Nephron (organoid): ENCODE data around the gene AFF1.
A peak's percentile ranks its signal among the peaks of the same experiment; 100 is the strongest.

Experiments used
- H3K27ac Mint-ChIP-seq, 3 experiments: 2 replicates each; pipeline ENCODE4 v1.8.0; 2020; ENCODE audit warnings: mixed read lengths in 3 of 3, mild to moderate bottlenecking in 2 of 3, moderate library complexity in 1 of 3
- H3K27me3 Mint-ChIP-seq: 2 replicates; pipeline ENCODE4 v1.8.0; 2021; ENCODE audit warnings: low read depth, mild to moderate bottlenecking, moderate library complexity, mixed read lengths
- H3K36me3 Mint-ChIP-seq: 2 replicates; pipeline ENCODE4 v1.8.0; 2020; ENCODE audit warnings: low read depth, mixed read lengths
- H3K4me1 Mint-ChIP-seq: 2 replicates; pipeline ENCODE4 v1.8.0; 2020; ENCODE audit warnings: mixed read lengths
- H3K4me3 Mint-ChIP-seq, 3 experiments: 2 replicates each; pipeline ENCODE4 v1.8.0; 2020; ENCODE audit warnings: mild to moderate bottlenecking in 3 of 3, mixed read lengths in 3 of 3, moderate library complexity in 2 of 3
- H3K9me3 Mint-ChIP-seq: 2 replicates; pipeline ENCODE4 v1.8.0; 2020; ENCODE audit warnings: mixed read lengths
- TF ChIP-seq, protein P1 (sequence below), 3 experiments: fragments of 200-600 bp; sonication (generic); IDR thresholded peaks; one replicate each; pipeline ENCODE4 v1.5.0; 2021; ENCODE audit warnings: antibody characterized with exemption in 3 of 3; ENCODE audit not compliant: unreplicated experiment in 3 of 3

AFF1 gene, protein sequence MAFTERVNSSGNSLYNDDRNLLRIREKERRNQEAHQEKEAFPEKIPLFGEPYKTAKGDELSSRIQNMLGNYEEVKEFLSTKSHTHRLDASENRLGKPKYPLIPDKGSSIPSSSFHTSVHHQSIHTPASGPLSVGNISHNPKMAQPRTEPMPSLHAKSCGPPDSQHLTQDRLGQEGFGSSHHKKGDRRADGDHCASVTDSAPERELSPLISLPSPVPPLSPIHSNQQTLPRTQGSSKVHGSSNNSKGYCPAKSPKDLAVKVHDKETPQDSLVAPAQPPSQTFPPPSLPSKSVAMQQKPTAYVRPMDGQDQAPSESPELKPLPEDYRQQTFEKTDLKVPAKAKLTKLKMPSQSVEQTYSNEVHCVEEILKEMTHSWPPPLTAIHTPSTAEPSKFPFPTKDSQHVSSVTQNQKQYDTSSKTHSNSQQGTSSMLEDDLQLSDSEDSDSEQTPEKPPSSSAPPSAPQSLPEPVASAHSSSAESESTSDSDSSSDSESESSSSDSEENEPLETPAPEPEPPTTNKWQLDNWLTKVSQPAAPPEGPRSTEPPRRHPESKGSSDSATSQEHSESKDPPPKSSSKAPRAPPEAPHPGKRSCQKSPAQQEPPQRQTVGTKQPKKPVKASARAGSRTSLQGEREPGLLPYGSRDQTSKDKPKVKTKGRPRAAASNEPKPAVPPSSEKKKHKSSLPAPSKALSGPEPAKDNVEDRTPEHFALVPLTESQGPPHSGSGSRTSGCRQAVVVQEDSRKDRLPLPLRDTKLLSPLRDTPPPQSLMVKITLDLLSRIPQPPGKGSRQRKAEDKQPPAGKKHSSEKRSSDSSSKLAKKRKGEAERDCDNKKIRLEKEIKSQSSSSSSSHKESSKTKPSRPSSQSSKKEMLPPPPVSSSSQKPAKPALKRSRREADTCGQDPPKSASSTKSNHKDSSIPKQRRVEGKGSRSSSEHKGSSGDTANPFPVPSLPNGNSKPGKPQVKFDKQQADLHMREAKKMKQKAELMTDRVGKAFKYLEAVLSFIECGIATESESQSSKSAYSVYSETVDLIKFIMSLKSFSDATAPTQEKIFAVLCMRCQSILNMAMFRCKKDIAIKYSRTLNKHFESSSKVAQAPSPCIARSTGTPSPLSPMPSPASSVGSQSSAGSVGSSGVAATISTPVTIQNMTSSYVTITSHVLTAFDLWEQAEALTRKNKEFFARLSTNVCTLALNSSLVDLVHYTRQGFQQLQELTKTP

GRCh38 chr4:86934771-86935565, at the start of gene AFF1:
Gene AFF1 (plus strand): TSS chr4:86935011. CDS start chr4:86948534, 13,523 bp downstream.
- TF ChIP-seq, protein P1, sequence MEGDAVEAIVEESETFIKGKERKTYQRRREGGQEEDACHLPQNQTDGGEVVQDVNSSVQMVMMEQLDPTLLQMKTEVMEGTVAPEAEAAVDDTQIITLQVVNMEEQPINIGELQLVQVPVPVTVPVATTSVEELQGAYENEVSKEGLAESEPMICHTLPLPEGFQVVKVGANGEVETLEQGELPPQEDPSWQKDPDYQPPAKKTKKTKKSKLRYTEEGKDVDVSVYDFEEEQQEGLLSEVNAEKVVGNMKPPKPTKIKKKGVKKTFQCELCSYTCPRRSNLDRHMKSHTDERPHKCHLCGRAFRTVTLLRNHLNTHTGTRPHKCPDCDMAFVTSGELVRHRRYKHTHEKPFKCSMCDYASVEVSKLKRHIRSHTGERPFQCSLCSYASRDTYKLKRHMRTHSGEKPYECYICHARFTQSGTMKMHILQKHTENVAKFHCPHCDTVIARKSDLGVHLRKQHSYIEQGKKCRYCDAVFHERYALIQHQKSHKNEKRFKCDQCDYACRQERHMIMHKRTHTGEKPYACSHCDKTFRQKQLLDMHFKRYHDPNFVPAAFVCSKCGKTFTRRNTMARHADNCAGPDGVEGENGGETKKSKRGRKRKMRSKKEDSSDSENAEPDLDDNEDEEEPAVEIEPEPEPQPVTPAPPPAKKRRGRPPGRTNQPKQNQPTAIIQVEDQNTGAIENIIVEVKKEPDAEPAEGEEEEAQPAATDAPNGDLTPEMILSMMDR (IDR thresholded peaks at IDR 0.05; ENCODE audit: unreplicated experiment in 3 of 3) = peak; percentile 28 to 31 (median 28)

DNA sequence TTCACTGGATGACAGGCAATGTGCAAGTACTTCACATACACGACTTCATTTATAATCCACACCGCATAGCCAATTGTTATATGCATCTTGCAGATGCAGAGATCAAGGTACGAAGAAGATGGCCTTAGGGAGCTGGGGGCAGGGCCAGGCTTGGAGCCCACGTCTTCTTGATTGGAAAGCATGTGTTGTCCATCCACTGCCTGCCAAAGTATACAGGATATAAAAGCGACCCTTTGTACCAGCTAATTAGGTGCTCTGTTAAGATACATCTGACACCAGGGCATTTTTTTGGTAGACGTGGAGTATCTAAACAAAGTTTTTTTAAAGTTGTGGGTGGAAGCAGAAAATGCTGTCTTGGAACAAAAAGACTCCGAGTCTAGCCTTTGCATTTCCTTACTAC, 44.0 kb upstream of the AFF1 start:
- H3K4me1 Mint-ChIP-seq = peaks cover 6% of the 10 kb centered on the region
- TF ChIP-seq, protein P1 (IDR thresholded peaks at IDR 0.05; ENCODE audit: unreplicated experiment in 3 of 3) = no peak
- H3K27me3 Mint-ChIP-seq = peaks cover 7% of the 10 kb centered on the region
- peak overlapping the region; percentile 17 to 83 (median 81) for H3K27ac Mint-ChIP-seq
- H3K36me3 Mint-ChIP-seq = peaks cover 6% of the 10 kb centered on the region
- H3K9me3 Mint-ChIP-seq = peaks cover 3% of the 10 kb centered on the region
- H3K4me3 Mint-ChIP-seq = peak overlapping the region; percentile 82 to 87 (median 85)

More at GRCh38 chr4:86934771-86935565, at the start of gene AFF1:
- Mint-ChIP-seq H3K36me3 (no peaks in the 10 kb centered on the region), H3K9me3 (no peaks in the 10 kb centered on the region), H3K27me3 (peaks cover 26% of the 10 kb centered on the region), H3K4me1 (peaks cover 15% of the 10 kb centered on the region), H3K27ac (peak within 1 kb of the TSS; percentile 78 to 92 (median 85)), H3K4me3 (peak within 1 kb of the TSS; percentile 84 to 87 (median 86))

- Mint-ChIP-seq H3K9me3 (peaks cover 3% of the 10 kb centered on the region), H3K4me1 (peaks cover 6% of the 10 kb centered on the region), H3K27me3 (peaks cover 7% of the 10 kb centered on the region), H3K27ac (peak within 1 kb of the TSS; percentile 78 to 93 (median 85)), H3K4me3 (peak within 1 kb of the TSS; percentile 87 to 93 (median 92)), H3K36me3 (peaks cover 6% of the 10 kb centered on the region)
- TF ChIP-seq, protein P1 (IDR thresholded peaks at IDR 0.05; ENCODE audit: unreplicated experiment in 3 of 3) = no peak
Observed at GRCh38 chr4:86891762-86892635, 42.8 kb upstream of the AFF1 start, which contains the start of gene C4orf36. Gene C4orf36 (minus strand): TSS chr4:86892422. CDS start chr4:86891520, 902 bp downstream.

DNA sequence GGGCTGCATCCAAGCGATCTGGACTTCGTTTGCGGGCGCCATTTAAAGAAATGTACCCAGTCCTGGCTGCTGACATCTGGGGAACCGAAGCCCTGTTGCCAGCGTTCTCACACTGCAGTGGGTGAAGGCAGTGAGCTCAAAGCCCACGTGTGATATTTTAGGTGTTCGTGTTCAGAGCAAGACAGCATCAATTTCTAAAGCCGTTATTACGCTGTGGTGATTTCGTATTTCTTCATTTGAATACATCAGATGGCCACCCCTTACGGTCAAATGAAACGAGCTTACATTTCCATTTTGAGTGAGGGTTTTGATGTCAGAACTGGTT, 42.2 kb upstream of the AFF1 start:
- Mint-ChIP-seq H3K9me3 (peaks cover 3% of the 10 kb centered on the region), H3K4me3 (peak overlapping the region; percentile 87 to 93 (median 92)), H3K4me1 (peaks cover 6% of the 10 kb centered on the region), H3K27ac (peak overlapping the region; percentile 78 to 93 (median 85)), H3K27me3 (peaks cover 7% of the 10 kb centered on the region), H3K36me3 (peaks cover 3% of the 10 kb centered on the region)
- TF ChIP-seq, protein P1 (IDR thresholded peaks at IDR 0.05; ENCODE audit: unreplicated experiment in 3 of 3) = no peak
